GM12878 (cell line): Measurements from ENCODE around the gene HSD11B1L. TPM values are rescaled to one million over a fixed set of nuclear protein-coding genes. Genes with fewer than 3 reads are reported as not detected.

ENCODE experiments used
- CHD1 ChIP-seq: IDR thresholded peaks from 2 replicates; pipeline ENCODE4 v1.6.1; 2012; ENCODE audit warnings: low read depth, low read length, improper control_type of control experiment
- ESRRA ChIP-seq: IDR thresholded peaks from 2 replicates; pipeline ENCODE4 v1.6.1; 2012; ENCODE audit warnings: mild to moderate bottlenecking, low read length, improper control_type of control experiment
- IKZF2 ChIP-seq, 2 experiments: fragments of 450-650 bp; IDR thresholded peaks; 2 replicates each; pipeline ENCODE4 v1.6.1; 2017; ENCODE audit warnings: mild to moderate bottlenecking in 2 of 2, moderate library complexity in 2 of 2
- MTA2 ChIP-seq: fragments of 450-650 bp; IDR thresholded peaks from 2 replicates; pipeline ENCODE4 v1.6.1; 2016; ENCODE audit warnings: low read depth, mild to moderate bottlenecking, moderate library complexity
- MXI1 ChIP-seq: fragments of 150-350 bp; IDR thresholded peaks from 2 replicates; pipeline ENCODE4 v1.6.1; 2011; ENCODE audit warnings: low read depth, mild to moderate bottlenecking, inconsistent platforms, low read length, improper control_type of control experiment
- MYB ChIP-seq: fragments of 150-350 bp; IDR thresholded peaks from 2 replicates; pipeline ENCODE4 v1.6.1; 2014; ENCODE audit warnings: mild to moderate bottlenecking, low read depth, low read length, borderline replicate concordance
- NFXL1 ChIP-seq: fragments of 450-650 bp; IDR thresholded peaks from 2 replicates; pipeline ENCODE4 v1.6.1; 2017; ENCODE audit warnings: antibody characterized with exemption, mild to moderate bottlenecking, borderline replicate concordance
- NFYA ChIP-seq: IDR thresholded peaks from 2 replicates; pipeline ENCODE4 v1.6.1; 2011; ENCODE audit warnings: low read depth, mild to moderate bottlenecking, low read length, improper control_type of control experiment, borderline replicate concordance
- NR2F1 ChIP-seq: fragments of 450-650 bp; conservative IDR thresholded peaks from 2 replicates; pipeline ENCODE4 v1.6.1; 2017; ENCODE audit warnings: mild to moderate bottlenecking
- POLR2AphosphoS2 ChIP-seq: IDR thresholded peaks from 2 replicates; pipeline ENCODE4 v1.6.1; 2011; ENCODE audit warnings: low read depth, mild to moderate bottlenecking, low read length, improper control_type of control experiment, moderate library complexity
- POLR2AphosphoS5 ChIP-seq: IDR thresholded peaks from 2 replicates; pipeline ENCODE4 v1.6.1; 2011; ENCODE audit warnings: mild to moderate bottlenecking, low read length, inconsistent platforms
- STAT1 ChIP-seq: fragments of 450-650 bp; conservative IDR thresholded peaks from 2 replicates; pipeline ENCODE4 v1.6.1; 2014; ENCODE audit warnings: antibody characterized with exemption, mild to moderate bottlenecking
- polyA plus RNA-seq, 11 experiments: library from polyadenylated mRNA; depleted of rRNA in 4 of 11; unstranded in 6 of 11; stranded (reverse) in 5 of 11; fragments of >200 nt; fragmentation: Nextera tagmentation in 4 of 11; fragmentation: Illumina TruSeq in 1 of 11; extraction: Ambion mirVana in 4 of 11; extraction: Trizol in 1 of 11; gene quantifications; 1 replicate in 1 of 11; 2 replicates in 10 of 11; pipeline versions ENCODE4 v1.2.1 to v1.2.3, GENCODE V29; 2011 to 2016; ENCODE audit warnings: inconsistent platforms in 2 of 11, missing spikeins in 2 of 11, low read depth in 1 of 11
- total RNA-seq, 4 experiments: library from RNA; depleted of rRNA in 3 of 4; stranded (reverse); fragments of >200 nt in 3 of 4; fragmentation: Illumina TruSeq in 1 of 4; extraction: Trizol in 1 of 4; gene quantifications; 2 replicates each; pipeline versions ENCODE4 v1.2.1 to v1.2.3, GENCODE V29; 2013 to 2021
- TF ChIP-seq, protein P1 (sequence below): fragments of 450-650 bp; IDR thresholded peaks from 2 replicates; pipeline ENCODE4 v1.6.1; 2017; ENCODE audit warnings: mild to moderate bottlenecking
- TF ChIP-seq, protein P2 (sequence below): fragments of 450-650 bp; IDR thresholded peaks from 2 replicates; pipeline ENCODE4 v1.6.1; 2016; ENCODE audit warnings: mild to moderate bottlenecking, moderate library complexity, borderline replicate concordance
- TF ChIP-seq, protein P3 (sequence below): fragments of 450-650 bp; IDR thresholded peaks from 2 replicates; pipeline ENCODE4 v1.6.1; 2018; ENCODE audit warnings: mild to moderate bottlenecking, low read depth, moderate library complexity; ENCODE audit not compliant: partially characterized antibody
- TF ChIP-seq, protein P4 (sequence below): fragments of 450-650 bp; IDR thresholded peaks from 2 replicates; pipeline ENCODE4 v1.6.1; 2017; ENCODE audit warnings: mild to moderate bottlenecking, moderate library complexity

The HSD11B1L gene
- total and polyA plus RNA-seq, 10 of the 15 experiments (the other 5 are each of a cell fraction or from before 2014, with no cell fraction given), result 0.29 to 1.8 (median 1.1) TPM; not detected in 1

GRCh38 chr19:5680084-5680436, 767 bp upstream of the HSD11B1L start (continued):
- TF ChIP-seq, protein P1, sequence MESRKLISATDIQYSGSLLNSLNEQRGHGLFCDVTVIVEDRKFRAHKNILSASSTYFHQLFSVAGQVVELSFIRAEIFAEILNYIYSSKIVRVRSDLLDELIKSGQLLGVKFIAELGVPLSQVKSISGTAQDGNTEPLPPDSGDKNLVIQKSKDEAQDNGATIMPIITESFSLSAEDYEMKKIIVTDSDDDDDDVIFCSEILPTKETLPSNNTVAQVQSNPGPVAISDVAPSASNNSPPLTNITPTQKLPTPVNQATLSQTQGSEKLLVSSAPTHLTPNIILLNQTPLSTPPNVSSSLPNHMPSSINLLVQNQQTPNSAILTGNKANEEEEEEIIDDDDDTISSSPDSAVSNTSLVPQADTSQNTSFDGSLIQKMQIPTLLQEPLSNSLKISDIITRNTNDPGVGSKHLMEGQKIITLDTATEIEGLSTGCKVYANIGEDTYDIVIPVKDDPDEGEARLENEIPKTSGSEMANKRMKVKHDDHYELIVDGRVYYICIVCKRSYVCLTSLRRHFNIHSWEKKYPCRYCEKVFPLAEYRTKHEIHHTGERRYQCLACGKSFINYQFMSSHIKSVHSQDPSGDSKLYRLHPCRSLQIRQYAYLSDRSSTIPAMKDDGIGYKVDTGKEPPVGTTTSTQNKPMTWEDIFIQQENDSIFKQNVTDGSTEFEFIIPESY, result no peak
- TF ChIP-seq NR2F1 (0 out of 2 replicates have a peak, but pooled peaks have one; percentile 5), NFYA (no peak), MYB (no peak), STAT1 (no peak), NFXL1 (no peak), CHD1 (no peak), POLR2AphosphoS5 (no peak; the same call in none of the 2 replicates), IKZF2 (IDR thresholded peaks at IDR 0.05) (peak in 1 of 2 experiments; percentile 43; a peak in 1 of 4 replicates), ESRRA (no peak), MTA2 (0 out of 2 replicates have a peak, but pooled peaks have one; percentile 34), MXI1 (no peak), POLR2AphosphoS2 (no peak; the same call in 1 of the 2 replicates)
- TF ChIP-seq, protein P2, sequence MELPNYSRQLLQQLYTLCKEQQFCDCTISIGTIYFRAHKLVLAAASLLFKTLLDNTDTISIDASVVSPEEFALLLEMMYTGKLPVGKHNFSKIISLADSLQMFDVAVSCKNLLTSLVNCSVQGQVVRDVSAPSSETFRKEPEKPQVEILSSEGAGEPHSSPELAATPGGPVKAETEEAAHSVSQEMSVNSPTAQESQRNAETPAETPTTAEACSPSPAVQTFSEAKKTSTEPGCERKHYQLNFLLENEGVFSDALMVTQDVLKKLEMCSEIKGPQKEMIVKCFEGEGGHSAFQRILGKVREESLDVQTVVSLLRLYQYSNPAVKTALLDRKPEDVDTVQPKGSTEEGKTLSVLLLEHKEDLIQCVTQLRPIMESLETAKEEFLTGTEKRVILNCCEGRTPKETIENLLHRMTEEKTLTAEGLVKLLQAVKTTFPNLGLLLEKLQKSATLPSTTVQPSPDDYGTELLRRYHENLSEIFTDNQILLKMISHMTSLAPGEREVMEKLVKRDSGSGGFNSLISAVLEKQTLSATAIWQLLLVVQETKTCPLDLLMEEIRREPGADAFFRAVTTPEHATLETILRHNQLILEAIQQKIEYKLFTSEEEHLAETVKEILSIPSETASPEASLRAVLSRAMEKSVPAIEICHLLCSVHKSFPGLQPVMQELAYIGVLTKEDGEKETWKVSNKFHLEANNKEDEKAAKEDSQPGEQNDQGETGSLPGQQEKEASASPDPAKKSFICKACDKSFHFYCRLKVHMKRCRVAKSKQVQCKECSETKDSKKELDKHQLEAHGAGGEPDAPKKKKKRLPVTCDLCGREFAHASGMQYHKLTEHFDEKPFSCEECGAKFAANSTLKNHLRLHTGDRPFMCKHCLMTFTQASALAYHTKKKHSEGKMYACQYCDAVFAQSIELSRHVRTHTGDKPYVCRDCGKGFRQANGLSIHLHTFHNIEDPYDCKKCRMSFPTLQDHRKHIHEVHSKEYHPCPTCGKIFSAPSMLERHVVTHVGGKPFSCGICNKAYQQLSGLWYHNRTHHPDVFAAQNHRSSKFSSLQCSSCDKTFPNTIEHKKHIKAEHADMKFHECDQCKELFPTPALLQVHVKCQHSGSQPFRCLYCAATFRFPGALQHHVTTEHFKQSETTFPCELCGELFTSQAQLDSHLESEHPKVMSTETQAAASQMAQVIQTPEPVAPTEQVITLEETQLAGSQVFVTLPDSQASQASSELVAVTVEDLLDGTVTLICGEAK, result no peak
- TF ChIP-seq, protein P3, sequence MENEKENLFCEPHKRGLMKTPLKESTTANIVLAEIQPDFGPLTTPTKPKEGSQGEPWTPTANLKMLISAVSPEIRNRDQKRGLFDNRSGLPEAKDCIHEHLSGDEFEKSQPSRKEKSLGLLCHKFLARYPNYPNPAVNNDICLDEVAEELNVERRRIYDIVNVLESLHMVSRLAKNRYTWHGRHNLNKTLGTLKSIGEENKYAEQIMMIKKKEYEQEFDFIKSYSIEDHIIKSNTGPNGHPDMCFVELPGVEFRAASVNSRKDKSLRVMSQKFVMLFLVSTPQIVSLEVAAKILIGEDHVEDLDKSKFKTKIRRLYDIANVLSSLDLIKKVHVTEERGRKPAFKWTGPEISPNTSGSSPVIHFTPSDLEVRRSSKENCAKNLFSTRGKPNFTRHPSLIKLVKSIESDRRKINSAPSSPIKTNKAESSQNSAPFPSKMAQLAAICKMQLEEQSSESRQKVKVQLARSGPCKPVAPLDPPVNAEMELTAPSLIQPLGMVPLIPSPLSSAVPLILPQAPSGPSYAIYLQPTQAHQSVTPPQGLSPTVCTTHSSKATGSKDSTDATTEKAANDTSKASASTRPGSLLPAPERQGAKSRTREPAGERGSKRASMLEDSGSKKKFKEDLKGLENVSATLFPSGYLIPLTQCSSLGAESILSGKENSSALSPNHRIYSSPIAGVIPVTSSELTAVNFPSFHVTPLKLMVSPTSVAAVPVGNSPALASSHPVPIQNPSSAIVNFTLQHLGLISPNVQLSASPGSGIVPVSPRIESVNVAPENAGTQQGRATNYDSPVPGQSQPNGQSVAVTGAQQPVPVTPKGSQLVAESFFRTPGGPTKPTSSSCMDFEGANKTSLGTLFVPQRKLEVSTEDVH, result no peak
- TF ChIP-seq, protein P4, sequence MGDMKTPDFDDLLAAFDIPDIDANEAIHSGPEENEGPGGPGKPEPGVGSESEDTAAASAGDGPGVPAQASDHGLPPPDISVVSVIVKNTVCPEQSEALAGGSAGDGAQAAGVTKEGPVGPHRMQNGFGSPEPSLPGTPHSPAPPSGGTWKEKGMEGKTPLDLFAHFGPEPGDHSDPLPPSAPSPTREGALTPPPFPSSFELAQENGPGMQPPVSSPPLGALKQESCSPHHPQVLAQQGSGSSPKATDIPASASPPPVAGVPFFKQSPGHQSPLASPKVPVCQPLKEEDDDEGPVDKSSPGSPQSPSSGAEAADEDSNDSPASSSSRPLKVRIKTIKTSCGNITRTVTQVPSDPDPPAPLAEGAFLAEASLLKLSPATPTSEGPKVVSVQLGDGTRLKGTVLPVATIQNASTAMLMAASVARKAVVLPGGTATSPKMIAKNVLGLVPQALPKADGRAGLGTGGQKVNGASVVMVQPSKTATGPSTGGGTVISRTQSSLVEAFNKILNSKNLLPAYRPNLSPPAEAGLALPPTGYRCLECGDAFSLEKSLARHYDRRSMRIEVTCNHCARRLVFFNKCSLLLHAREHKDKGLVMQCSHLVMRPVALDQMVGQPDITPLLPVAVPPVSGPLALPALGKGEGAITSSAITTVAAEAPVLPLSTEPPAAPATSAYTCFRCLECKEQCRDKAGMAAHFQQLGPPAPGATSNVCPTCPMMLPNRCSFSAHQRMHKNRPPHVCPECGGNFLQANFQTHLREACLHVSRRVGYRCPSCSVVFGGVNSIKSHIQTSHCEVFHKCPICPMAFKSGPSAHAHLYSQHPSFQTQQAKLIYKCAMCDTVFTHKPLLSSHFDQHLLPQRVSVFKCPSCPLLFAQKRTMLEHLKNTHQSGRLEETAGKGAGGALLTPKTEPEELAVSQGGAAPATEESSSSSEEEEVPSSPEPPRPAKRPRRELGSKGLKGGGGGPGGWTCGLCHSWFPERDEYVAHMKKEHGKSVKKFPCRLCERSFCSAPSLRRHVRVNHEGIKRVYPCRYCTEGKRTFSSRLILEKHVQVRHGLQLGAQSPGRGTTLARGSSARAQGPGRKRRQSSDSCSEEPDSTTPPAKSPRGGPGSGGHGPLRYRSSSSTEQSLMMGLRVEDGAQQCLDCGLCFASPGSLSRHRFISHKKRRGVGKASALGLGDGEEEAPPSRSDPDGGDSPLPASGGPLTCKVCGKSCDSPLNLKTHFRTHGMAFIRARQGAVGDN, result no peak
